Neuronal stem cell (in vitro differentiated cells): ENCODE measurements around the gene NOXO1.

Source experiments
- DNase-seq: peaks from one replicate; pipeline ENCODE4 v3.0.0-alpha.2; 2013; ENCODE audit warnings: low spot score
- H2AFZ ChIP-seq: one replicate; pipeline ENCODE4 v1.6.1; 2013; ENCODE audit warnings: mild to moderate bottlenecking, low read length, inconsistent platforms
- H2AK5ac ChIP-seq: 2 replicates; pipeline ENCODE4 v1.6.1; 2013; ENCODE audit warnings: low read depth, mild to moderate bottlenecking, inconsistent platforms, low read length, moderate library complexity, mixed read lengths
- H2BK120ac ChIP-seq: 2 replicates; pipeline ENCODE4 v1.6.1; 2013; ENCODE audit warnings: low read depth, mild to moderate bottlenecking, inconsistent platforms, low read length, moderate library complexity, mixed read lengths
- H2BK12ac ChIP-seq: one replicate; pipeline ENCODE4 v1.6.1; 2013; ENCODE audit warnings: low read length, inconsistent platforms
- H2BK15ac ChIP-seq: 2 replicates; pipeline ENCODE4 v1.6.1; 2013; ENCODE audit warnings: mild to moderate bottlenecking, low read length, inconsistent platforms, mixed read lengths
- H2BK5ac ChIP-seq: one replicate; pipeline ENCODE4 v1.6.1; 2013; ENCODE audit warnings: inconsistent platforms, mild to moderate bottlenecking, low read length, moderate library complexity
- H3K14ac ChIP-seq: one replicate; pipeline ENCODE4 v1.6.1; 2013; ENCODE audit warnings: low read length, inconsistent platforms
- H3K18ac ChIP-seq: 2 replicates; pipeline ENCODE4 v1.6.1; 2013; ENCODE audit warnings: low read length, inconsistent platforms
- H3K23ac ChIP-seq: 2 replicates; pipeline ENCODE4 v1.6.1; 2013; ENCODE audit warnings: low read depth, mild to moderate bottlenecking, mixed read lengths, low read length, inconsistent platforms; ENCODE audit not compliant: poor library complexity
- H3K27ac ChIP-seq: replicated peaks from 3 replicates; pipeline ENCODE4 v1.5.1; 2013; ENCODE audit warnings: low read length, inconsistent platforms
- H3K27me3 ChIP-seq, 3 experiments: 2 replicates each; pipeline ENCODE4 v1.6.1; 2013; ENCODE audit warnings: low read length in 3 of 3, mild to moderate bottlenecking in 2 of 3, inconsistent platforms in 1 of 3, low read depth in 1 of 3, mixed read lengths in 1 of 3, moderate library complexity in 1 of 3; ENCODE audit not compliant: control insufficient read depth in 3 of 3, insufficient read depth in 3 of 3
- H3K36me3 ChIP-seq, 2 donors: replicated peaks in 1 of 2; 2 replicates each; pipeline ENCODE4 v1.6.1; 2013; ENCODE audit warnings: low read length in 2 of 2; ENCODE audit not compliant: control insufficient read depth in 2 of 2, insufficient read depth in 2 of 2
- H3K4ac ChIP-seq: 2 replicates; pipeline ENCODE4 v1.6.1; 2013; ENCODE audit warnings: inconsistent platforms, mild to moderate bottlenecking, low read length, moderate library complexity
- H3K4me1 ChIP-seq, 2 donors: 1 replicate in 1 of 2; 2 replicates in 1 of 2; pipeline ENCODE4 v1.6.1; 2013; ENCODE audit warnings: low read length in 2 of 2, low read depth in 1 of 2; ENCODE audit not compliant: control insufficient read depth in 2 of 2, insufficient read depth in 1 of 2
- H3K4me2 ChIP-seq: one replicate; pipeline ENCODE4 v1.6.1; 2013; ENCODE audit warnings: mild to moderate bottlenecking, low read length, inconsistent platforms; ENCODE audit not compliant: insufficient read depth, poor library complexity, severe bottlenecking
- H3K4me3 ChIP-seq, 2 donors: 2 replicates each; pipeline ENCODE4 v1.5.1; 2013; ENCODE audit warnings: low read length in 2 of 2, mild to moderate bottlenecking in 2 of 2, inconsistent platforms in 1 of 2, moderate library complexity in 1 of 2
- H3K79me1 ChIP-seq: one replicate; pipeline ENCODE4 v1.6.1; 2013; ENCODE audit warnings: low read depth, mild to moderate bottlenecking, inconsistent platforms, low read length, moderate library complexity
- H3K9ac ChIP-seq: one replicate; pipeline ENCODE4 v1.6.1; 2013; ENCODE audit warnings: mild to moderate bottlenecking, low read depth, low read length, inconsistent platforms; ENCODE audit not compliant: poor library complexity
- H3K9me3 ChIP-seq, 2 donors: replicated peaks in 1 of 2; 2 replicates each; pipeline versions ENCODE3 to v1.6.1; 2013; ENCODE audit warnings: low read length in 2 of 2, mild to moderate bottlenecking in 2 of 2, inconsistent platforms in 1 of 2, low read depth in 1 of 2, mixed read lengths in 1 of 2, moderate library complexity in 1 of 2; ENCODE audit not compliant: control insufficient read depth in 2 of 2, insufficient read depth in 1 of 2
- H4K8ac ChIP-seq: one replicate; pipeline ENCODE4 v1.6.1; 2013; ENCODE audit warnings: low read depth, mild to moderate bottlenecking, inconsistent platforms, low read length, moderate library complexity
- H4K91ac ChIP-seq: one replicate; pipeline ENCODE4 v1.6.1; 2013; ENCODE audit warnings: low read length, low read depth, mild to moderate bottlenecking, inconsistent platforms; ENCODE audit not compliant: poor library complexity
- WGBS, 2 donors: extraction: QIAGEN DNeasy Blood & Tissue Kit; methylation state at CpG; one replicate each; pipeline ENCODE4 v1.1.7; 2013; ENCODE audit warnings: missing lambda C conversion rate in 2 of 2, mixed read lengths in 1 of 2; ENCODE audit not compliant: insufficient read length in 2 of 2, insufficient replicate concordance in 1 of 2; ENCODE audit errors: extremely low coverage in 2 of 2; 5-methylcytosine and 5-hydroxymethylcytosine counted together

Gene NOXO1

DNA sequence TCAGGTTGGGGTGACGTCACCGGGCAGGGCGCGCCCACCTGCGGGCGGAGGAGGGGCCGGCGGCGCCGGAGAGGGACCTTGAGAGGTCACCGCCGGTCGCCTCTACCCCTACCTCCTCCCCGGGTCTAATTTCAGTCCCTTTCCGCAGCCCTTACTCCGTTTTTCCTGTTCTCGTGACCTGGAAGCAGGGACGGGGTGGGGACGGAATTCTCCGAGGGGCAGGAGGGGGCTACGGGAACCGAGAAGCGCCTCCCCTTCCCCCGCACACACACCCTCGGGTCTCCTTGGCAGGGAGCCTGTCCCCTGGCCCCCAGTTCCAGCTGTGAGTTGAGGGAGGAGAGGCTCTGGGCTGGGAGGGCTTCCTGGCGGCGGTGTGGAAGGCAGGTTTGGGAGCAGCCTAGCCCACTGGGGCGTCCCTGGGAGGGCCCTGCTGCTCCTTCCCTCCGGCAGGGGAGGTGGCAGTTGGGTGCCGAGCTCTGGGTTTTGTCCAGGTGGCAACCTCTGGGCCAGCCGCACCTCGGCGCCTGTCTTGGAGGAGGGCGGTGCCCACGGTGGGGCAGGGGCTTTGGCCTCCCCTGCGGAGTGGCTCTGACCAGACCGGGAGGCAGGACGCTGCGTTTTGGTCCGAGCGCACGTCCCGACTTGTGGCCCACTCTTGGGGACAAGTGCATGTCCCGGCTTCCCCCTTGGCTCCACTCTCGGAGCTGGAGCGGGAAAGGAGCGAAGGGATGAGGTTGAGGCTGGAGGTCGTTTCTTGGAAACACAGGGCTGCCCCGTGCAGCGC is 9.3 kb upstream of the NOXO1 start:
- Histone ChIP-seq H2BK12ac (peak overlapping the region; percentile 73), H4K91ac (no peak overlapping the region), H4K8ac (no peak overlapping the region), H3K9ac (peak overlapping the region; percentile 50), H3K27me3 (peaks cover 18 to 37% (median 34%) of the 10 kb centered on the region in 3 experiments), H3K4ac (no peak overlapping the region), H2BK15ac (peak overlapping the region; percentile 88), H2AK5ac (peak overlapping the region; percentile 94), H2BK120ac (peak overlapping the region; percentile 88), H3K14ac (peak overlapping the region; percentile 76), H3K4me3 (peak overlapping the region; percentile 41 to 78), H3K4me1 (peaks cover 12 to 18% of the 10 kb centered on the region in 2 donors), H3K18ac (peak overlapping the region; percentile 97), H2BK5ac (peak overlapping the region; percentile 98), H3K27ac (no peak overlapping the region), H3K23ac (peak overlapping the region; percentile 96), H3K9me3 (peaks cover 0 to 4% of the 10 kb centered on the region in 2 donors), H3K4me2 (peak overlapping the region; percentile 80), H3K36me3 (peaks cover 18 to 23% of the 10 kb centered on the region in 2 donors), H2AFZ (peak overlapping the region; percentile 87), H3K79me1 (peaks cover 4% of the 10 kb centered on the region)
- WGBS, 2 donors = no CpG with 5 or more reads among the region's 50 CpGs
- DNase-seq = no peak

GRCh38 chr16:1990101-1990350 is 8.8 kb upstream of the NOXO1 start:
- peaks cover 0 to 4% of the 10 kb centered on the region in 2 donors for H3K9me3 ChIP-seq
- no peak overlapping the region for H3K4ac ChIP-seq
- H3K27me3 ChIP-seq = peaks cover 18 to 37% (median 34%) of the 10 kb centered on the region in 3 experiments
- H3K14ac ChIP-seq = no peak overlapping the region
- no peak overlapping the region for H2BK5ac ChIP-seq
- no peak overlapping the region for H2AK5ac ChIP-seq
- no CpG with 5 or more reads among the region's 25 CpGs for WGBS, 2 donors
- DNase-seq = no peak
- H4K8ac ChIP-seq = no peak overlapping the region
- H3K23ac ChIP-seq = no peak overlapping the region
- peak overlapping the region; percentile 41 to 85 for H3K4me3 ChIP-seq
- no peak overlapping the region for H3K27ac ChIP-seq
- H4K91ac ChIP-seq = no peak overlapping the region
- peak overlapping the region; percentile 49 for H2BK15ac ChIP-seq
- peaks cover 16 to 22% of the 10 kb centered on the region in 2 donors for H3K4me1 ChIP-seq
- no peak overlapping the region for H2BK120ac ChIP-seq
- no peak overlapping the region for H2BK12ac ChIP-seq
- peaks cover 6% of the 10 kb centered on the region for H3K79me1 ChIP-seq
- peak overlapping the region; percentile 87 for H2AFZ ChIP-seq
- H3K9ac ChIP-seq = peak overlapping the region; percentile 70
- H3K4me2 ChIP-seq = peak overlapping the region; percentile 86
- peak overlapping the region; percentile 83 for H3K18ac ChIP-seq
- H3K36me3 ChIP-seq = peaks cover 21 to 24% of the 10 kb centered on the region in 2 donors

DNA sequence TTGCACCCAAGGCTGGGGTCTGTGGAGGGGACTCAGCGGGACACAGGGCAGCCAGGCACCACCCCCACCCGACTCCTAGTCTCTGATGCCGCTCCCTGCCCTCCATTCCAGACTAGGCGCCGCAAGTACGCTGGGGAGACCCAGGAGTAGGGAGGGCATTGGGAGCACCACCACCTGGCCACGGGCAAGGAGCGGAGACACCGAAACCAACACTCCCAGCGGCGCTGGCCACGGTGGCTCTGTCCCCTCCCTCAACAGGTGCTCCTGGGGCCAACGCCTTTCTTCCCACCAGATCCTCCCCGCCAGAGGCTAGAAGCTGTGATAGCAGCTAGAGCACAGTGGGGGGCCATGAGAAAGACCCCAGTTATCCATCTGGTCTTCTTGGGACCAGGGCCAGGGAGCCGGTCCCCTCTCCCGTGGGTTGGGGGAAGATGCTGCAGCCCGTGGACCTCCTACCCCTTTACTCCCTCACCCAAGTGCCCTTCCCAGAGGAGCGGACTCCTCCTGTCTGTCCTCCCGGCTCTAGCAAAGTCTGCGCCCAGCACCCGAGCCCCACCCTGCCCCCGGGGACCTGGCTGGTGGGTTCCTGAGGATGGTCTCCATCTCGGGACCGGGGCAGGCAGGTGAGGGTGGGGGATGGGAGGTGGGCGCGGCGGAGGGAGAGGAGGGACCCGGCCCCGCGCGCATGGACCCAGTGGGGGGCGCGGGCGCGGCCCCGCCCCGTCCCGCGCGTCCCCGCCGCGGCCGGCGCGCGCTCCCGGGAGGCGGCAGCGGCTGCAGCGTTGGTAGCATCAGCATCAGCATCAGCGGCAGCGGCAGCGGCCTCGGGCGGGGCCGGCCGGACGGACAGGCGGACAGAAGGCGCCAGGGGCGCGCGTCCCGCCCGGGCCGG is 8.2 kb upstream of the NOXO1 start, which contains the start of gene SYNGR3:
Gene SYNGR3, plus strand, starts transcription at position 762 of the 892 bp plus-strand sequence. CDS start 133 bp downstream, outside the sequence.
- Histone ChIP-seq H3K27me3 (peaks cover 18 to 37% (median 34%) of the 10 kb centered on the region in 3 experiments), H3K9me3 (peaks cover 0 to 4% of the 10 kb centered on the region in 2 donors), H4K8ac (no peak within 1 kb of the TSS), H2AK5ac (peak within 1 kb of the TSS; percentile 94), H2BK12ac (peak within 1 kb of the TSS; percentile 73), H4K91ac (no peak within 1 kb of the TSS), H2BK15ac (peak within 1 kb of the TSS; percentile 88), H3K9ac (peak within 1 kb of the TSS; percentile 72), H3K23ac (peak within 1 kb of the TSS; percentile 96), H3K14ac (peak within 1 kb of the TSS; percentile 89), H2BK120ac (peak within 1 kb of the TSS; percentile 91), H2AFZ (peak within 1 kb of the TSS; percentile 87), H3K27ac (no peak within 1 kb of the TSS), H3K4me1 (peaks cover 19 to 25% of the 10 kb centered on the region in 2 donors), H3K36me3 (peaks cover 22 to 24% of the 10 kb centered on the region in 2 donors), H3K4me3 (peak within 1 kb of the TSS; percentile 41 to 85), H3K18ac (peak within 1 kb of the TSS; percentile 97), H3K4me2 (peak within 1 kb of the TSS; percentile 86), H3K79me1 (peaks cover 10% of the 10 kb centered on the region), H3K4ac (peak within 1 kb of the TSS; percentile 66), H2BK5ac (peak within 1 kb of the TSS; percentile 98)
- no peak for DNase-seq
- no CpG with 5 or more reads among the region's 67 CpGs for WGBS, 2 donors
